ENCODE results near the gene ADGRG6.
"Not testable (repeated sequence)": the region's sequence is repeated elsewhere in the genome, so short reads cannot be mapped to it uniquely, and the experiment has no call there.

ADGRG6 gene

GRCh38 chr6:142412241-142412640 is 110.4 kb downstream of the ADGRG6 start:
- DNase-seq (ENCODE audit: low read depth), result no peak

GRCh38 chr6:142412658-142413057 is 110.9 kb downstream of the ADGRG6 start:
- DNase-seq (ENCODE audit: low read depth), result no peak

GRCh38 chr6:142413111-142413510 is 111.3 kb downstream of the ADGRG6 start:
- DNase-seq (ENCODE audit: low read depth), result no peak

GRCh38 chr6:142414462-142415250 is 112.8 kb downstream of the ADGRG6 start:
- DNase-seq (ENCODE audit: low read depth), result no peak

- DNase-seq (ENCODE audit: low read depth), result no peak
These were observed 114.4 kb downstream of the ADGRG6 start for GRCh38 chr6:142416179-142416578.

- DNase-seq (ENCODE audit: low read depth), result no peak
These were observed 114.9 kb downstream of the ADGRG6 start for GRCh38 chr6:142416686-142417085.

- no peak for DNase-seq (ENCODE audit: low read depth)
These were observed 115.5 kb downstream of the ADGRG6 start for GRCh38 chr6:142417331-142417750.

GRCh38 chr6:142419071-142419470 is 117.3 kb downstream of the ADGRG6 start:
- DNase-seq (ENCODE audit: low read depth), result no peak

GRCh38 chr6:142420802-142421201 is 119.0 kb downstream of the ADGRG6 start:
- DNase-seq (ENCODE audit: low read depth), result no peak

GRCh38 chr6:142421285-142422117 is 119.7 kb downstream of the ADGRG6 start:
- DNase-seq (ENCODE audit: low read depth), result no peak

- not testable (repeated sequence) for DNase-seq (ENCODE audit: low read depth)
These were observed 124.8 kb downstream of the ADGRG6 start for GRCh38 chr6:142426444-142427132.

GRCh38 chr6:142428468-142428867 is 126.7 kb downstream of the ADGRG6 start:
- DNase-seq (ENCODE audit: low read depth), result not testable (repeated sequence)

GRCh38 chr6:142429195-142429594 is 127.4 kb downstream of the ADGRG6 start:
- no peak for DNase-seq (ENCODE audit: low read depth)

GRCh38 chr6:142433419-142433818 is 131.6 kb downstream of the ADGRG6 start:
- DNase-seq (ENCODE audit: low read depth), result no peak

GRCh38 chr6:142438898-142439297 is 137.1 kb downstream of the ADGRG6 start:
- no peak for DNase-seq (ENCODE audit: low read depth)

- DNase-seq (ENCODE audit: low read depth), result no peak
These were observed 138.9 kb downstream of the ADGRG6 start for GRCh38 chr6:142440600-142441293.

- DNase-seq (ENCODE audit: low read depth), result no peak
These were observed 139.9 kb downstream of the ADGRG6 start for GRCh38 chr6:142441716-142442115.

GRCh38 chr6:142443102-142443501 is 141.3 kb downstream of the ADGRG6 start:
- no peak for DNase-seq (ENCODE audit: low read depth)

GRCh38 chr6:142443532-142443931 is 141.7 kb downstream of the ADGRG6 start:
- DNase-seq (ENCODE audit: low read depth), result no peak

GRCh38 chr6:142444376-142444775 is 142.6 kb downstream of the ADGRG6 start:
- no peak for DNase-seq (ENCODE audit: low read depth)

GRCh38 chr6:142444881-142445301 is 143.1 kb downstream of the ADGRG6 start:
- no peak for DNase-seq (ENCODE audit: low read depth)

GRCh38 chr6:142446168-142446567 is 144.4 kb downstream of the ADGRG6 start:
- DNase-seq (ENCODE audit: low read depth), result no peak

All from activated T-helper 1 cell treated with Interleukin-2 at 50 U/mL for 16 hours (primary cell).